HG03342 (cell line): ENCODE data around the gene ATP5F1C.
"Not testable (repeated sequence)": the region's sequence is repeated elsewhere in the genome, so short reads cannot be mapped to it uniquely, and the experiment has no call there.

ENCODE experiments used
- ATAC-seq: cut with Tn5 transposase; IDR thresholded peaks from one replicate; pipeline ENCODE4 v1.9.1; 2021; ENCODE audit warnings: mild to moderate bottlenecking, moderate library complexity; ENCODE audit not compliant: unreplicated experiment

Gene ATP5F1C

GRCh38 chr10:7787857-7788638 lies at the start of gene ATP5F1C, which contains the start of gene KIN:
Gene ATP5F1C (plus strand): TSS chr10:7788177. CDS start chr10:7788208, 31 bp downstream.
Gene KIN (minus strand): TSS chr10:7787993. CDS start chr10:7787933, 60 bp downstream.
- ATAC-seq: peak; percentile 96

DNA sequence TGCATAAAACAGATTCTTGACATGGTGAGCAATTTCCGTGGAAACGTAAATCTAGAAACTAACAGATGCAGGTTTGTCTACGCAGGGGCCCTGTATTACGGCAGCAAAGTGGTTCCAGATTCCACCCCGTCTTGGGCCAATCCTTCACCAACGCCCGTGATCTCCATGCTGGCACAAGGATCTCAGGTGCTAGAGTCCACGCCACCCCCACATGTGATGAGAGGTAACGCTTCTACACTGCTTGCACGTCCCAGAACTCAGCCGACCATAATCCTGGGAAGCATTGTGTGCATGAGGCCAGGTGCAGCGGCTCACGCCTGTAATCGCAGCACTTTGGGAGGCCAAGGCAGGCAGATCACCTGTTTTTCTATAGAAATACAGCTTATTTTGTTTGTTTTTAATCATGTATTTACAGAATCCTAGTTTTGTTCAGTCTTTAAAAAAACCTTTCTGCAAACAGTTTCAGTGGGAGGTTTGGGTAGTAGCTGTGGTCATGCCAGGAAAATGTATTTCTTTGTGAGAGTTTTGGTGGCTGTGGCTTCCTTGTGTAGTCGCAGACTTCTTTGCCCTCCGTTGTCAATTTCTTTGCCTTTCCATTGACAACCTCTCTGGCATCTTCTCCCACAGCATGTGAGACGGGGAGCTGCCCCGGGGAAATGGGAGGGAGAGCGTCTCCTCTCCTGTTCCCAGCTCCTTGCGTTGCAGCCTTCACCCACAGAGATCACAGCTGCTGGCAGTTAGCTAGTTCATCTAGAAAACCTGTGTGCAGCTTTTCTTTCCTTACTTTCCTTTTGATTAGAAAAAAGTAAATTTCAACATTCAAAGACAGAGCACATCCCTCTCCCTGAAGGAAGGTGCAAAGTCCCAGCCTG lies 49.2 kb upstream of the ATP5F1C start:
- no peak for ATAC-seq

DNA sequence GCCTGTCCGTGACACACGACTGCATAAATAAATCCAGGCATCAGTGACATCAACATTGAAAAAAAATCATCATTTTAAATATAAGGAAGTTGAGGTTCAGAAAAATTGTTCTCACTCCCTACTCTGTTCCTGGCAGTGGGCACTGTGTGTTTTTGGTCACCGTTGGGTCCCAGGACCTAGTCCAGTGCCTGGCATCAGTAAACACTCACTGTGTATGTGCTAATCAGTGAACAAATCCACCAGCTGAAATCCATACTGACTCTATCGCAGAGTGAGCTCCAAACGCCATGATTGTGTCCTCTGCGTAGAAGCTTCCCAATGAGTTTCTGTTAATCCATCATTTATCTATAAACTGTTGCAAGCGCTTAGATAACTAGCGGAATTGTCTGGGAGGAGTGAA lies 43.7 kb upstream of the ATP5F1C start:
- ATAC-seq: no peak

DNA sequence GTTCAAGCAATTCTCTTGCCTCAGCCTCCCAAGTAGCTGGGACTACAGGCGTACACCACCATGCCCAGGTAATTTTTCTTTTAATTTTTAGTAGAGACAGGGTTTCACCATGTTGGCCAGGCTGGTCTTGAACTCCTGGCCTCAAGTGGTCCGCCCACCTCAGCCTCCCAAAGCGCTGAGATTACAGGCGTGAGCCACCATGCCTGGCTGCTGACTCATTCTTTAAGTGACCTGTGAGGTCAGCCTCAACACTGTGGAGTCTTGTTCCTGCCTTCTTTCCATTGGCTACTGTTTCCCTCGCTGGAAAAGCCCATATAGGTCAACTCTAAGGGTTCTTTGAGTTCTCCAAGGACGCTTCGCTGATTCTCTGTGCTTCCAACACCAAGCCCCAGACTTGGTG lies 39.3 kb upstream of the ATP5F1C start:
- ATAC-seq: not testable (repeated sequence)

GRCh38 chr10:7750222-7750621 lies 37.8 kb upstream of the ATP5F1C start:
- ATAC-seq: no peak

GRCh38 chr10:7752251-7752650 lies 35.7 kb upstream of the ATP5F1C start:
- ATAC-seq: no peak

- ATAC-seq: no peak
These were observed 32.9 kb upstream of the ATP5F1C start for GRCh38 chr10:7755103-7755502.

- no peak for ATAC-seq
These were observed 31.5 kb upstream of the ATP5F1C start for GRCh38 chr10:7756360-7756992.

DNA sequence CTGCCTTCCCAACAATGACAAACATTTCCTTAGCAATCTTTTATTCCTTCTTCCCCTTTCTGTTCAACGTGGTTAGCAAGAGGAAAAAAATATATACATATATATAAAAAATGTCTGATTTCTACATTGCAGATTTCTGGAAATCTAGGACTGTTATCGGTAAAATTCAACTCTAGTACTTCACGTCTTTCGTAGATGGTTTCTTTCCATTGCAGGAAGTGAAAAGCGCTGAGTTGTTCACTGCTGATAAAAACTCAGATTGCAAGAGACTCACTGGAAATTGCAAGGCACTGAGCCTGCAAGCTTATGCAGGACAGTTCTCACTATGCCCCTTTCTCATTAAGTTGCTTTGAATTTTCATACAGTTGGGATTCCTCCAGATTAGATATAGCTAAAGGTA lies 24.0 kb upstream of the ATP5F1C start:
- ATAC-seq: no peak

GRCh38 chr10:7766241-7766640 lies 21.7 kb upstream of the ATP5F1C start:
- no peak for ATAC-seq

- ATAC-seq: no peak
These were observed 20.8 kb upstream of the ATP5F1C start for GRCh38 chr10:7767209-7767608.

GRCh38 chr10:7768417-7768816 lies 19.6 kb upstream of the ATP5F1C start:
- no peak for ATAC-seq

- no peak for ATAC-seq
These were observed 13.9 kb upstream of the ATP5F1C start for GRCh38 chr10:7773845-7774801.

- no peak for ATAC-seq
These were observed 11.2 kb upstream of the ATP5F1C start for GRCh38 chr10:7776777-7777176.

GRCh38 chr10:7782194-7782593 lies 5.8 kb upstream of the ATP5F1C start:
- not testable (repeated sequence) for ATAC-seq

DNA sequence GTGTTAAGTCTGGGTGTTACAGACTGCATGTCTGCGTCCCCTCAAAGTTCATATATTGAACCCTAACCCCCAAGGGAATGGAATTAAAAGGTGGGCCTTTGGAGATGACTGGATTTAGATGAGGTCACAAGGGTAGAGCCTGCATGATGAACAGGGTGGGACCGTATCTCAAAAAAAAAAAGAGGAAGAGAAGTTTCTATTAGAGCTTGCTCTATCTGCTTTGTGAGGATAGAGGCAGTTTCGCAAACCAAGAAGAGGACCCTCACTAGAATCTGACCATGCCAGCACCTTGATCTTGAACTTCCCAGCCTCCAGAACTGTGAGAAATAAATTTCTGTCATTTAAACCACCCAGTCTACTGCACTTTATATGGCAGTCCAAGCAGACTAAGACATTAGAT lies 1.5 kb upstream of the ATP5F1C start:
- no peak for ATAC-seq

DNA sequence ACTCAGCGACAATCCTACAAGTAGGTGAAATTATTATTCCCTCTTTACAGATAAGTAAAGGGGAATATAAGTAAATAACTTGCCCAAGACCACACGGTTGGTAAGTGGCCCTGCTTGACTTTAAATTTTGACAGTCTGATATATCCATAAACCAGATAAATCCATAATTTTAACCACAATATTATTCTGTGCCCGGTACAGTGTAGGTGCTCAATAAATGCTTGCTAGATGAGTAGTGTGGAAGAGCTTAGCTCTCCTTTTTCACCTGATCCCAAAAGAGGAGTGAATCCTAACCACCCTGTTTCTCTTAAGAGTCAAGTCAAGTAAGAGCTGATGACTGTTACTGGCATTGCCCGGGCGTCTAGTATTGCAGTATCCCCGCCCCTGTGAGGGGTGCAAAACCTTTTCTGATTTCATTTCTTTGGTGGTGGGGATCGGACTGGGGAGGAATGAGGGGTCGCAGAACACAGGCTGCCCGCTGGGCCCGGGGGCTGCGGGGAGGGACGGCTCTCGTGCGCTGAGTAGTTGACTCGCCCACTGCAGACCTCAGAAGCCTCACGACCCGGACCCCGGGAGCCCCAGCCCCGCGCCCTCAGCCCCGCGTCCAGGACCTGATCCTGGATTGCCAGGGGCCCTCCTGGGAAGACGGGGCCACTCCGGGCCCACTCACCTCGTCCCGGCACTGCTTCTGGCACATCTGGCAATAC lies 674 bp upstream of the ATP5F1C start:
- ATAC-seq: peak; percentile 4

DNA sequence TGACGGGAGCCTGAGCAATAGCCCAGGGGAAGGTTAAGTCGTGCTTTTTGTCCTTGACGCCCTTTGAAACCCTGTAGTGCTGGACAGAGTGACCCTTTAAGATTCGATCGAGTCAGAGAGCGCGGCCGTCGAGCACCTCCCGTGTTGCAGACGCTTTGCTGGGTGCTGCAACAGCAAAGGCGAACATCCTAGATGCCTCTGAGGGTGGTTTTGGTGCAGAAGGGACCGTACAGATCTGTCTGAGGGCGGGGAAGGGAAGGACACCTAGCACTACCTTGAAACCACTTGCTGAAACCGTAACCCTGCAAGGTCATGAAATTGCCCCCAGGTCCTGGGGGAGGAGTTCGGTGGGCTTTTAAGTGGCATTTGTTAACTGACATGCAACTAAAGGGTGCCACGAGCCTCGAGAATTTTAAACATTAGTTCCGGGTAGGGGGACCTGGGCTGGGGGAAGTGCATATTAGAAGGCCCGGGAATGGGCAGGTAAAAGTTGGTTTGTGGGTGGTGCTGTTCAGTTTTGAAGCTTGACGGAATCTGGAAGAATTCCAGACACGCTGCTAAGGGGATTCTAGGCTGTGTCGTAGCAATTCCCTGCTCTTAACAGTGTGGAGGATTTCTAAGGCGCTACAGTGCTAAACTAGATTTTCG lies 786 bp downstream of the ATP5F1C start:
- ATAC-seq: peak; percentile 6

DNA sequence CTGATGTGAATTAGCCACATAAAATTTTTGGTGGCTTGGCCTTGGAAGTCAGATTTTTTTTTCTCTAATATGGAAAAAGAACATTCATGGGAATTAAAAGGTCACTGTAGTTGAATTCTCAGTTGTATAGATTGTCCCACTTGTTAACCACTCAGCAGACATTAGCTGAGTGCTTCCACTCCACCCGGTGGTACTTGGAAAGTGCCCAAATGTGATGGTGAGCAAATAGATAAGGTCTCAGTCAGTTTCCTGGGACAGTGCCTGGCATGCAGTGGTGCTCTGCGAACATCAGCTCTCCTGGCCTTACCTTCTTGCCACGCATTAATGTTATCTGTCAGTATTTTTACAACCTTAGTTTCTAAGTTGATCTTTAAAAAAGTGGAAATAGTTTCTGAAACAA lies 1.4 kb downstream of the ATP5F1C start:
- ATAC-seq: no peak
